HG03469 (cell line): ENCODE measurements around the gene GPR18.
"Not testable (repeated sequence)": the region's sequence is repeated elsewhere in the genome, so short reads cannot be mapped to it uniquely, and the experiment has no call there.

Experiments used
- ATAC-seq: cut with Tn5 transposase; IDR thresholded peaks from one replicate; pipeline ENCODE4 v1.9.1; 2021; ENCODE audit warnings: mild to moderate bottlenecking, moderate library complexity, moderate number of reproducible peaks; ENCODE audit not compliant: unreplicated experiment

GPR18 gene

GRCh38 chr13:99211421-99212035 is 46.7 kb downstream of the GPR18 start:
- ATAC-seq: no peak

- not testable (repeated sequence) for ATAC-seq
Observed at GRCh38 chr13:99210627-99211026, 47.6 kb downstream of the GPR18 start.

GRCh38 chr13:99208845-99209527 is 49.2 kb downstream of the GPR18 start:
- no peak for ATAC-seq

- ATAC-seq: no peak
Observed at GRCh38 chr13:99208185-99208584, 50.0 kb downstream of the GPR18 start.

- ATAC-seq: no peak
Observed at GRCh38 chr13:99207511-99207910, 50.7 kb downstream of the GPR18 start.

- no peak for ATAC-seq
Observed at GRCh38 chr13:99206873-99207272, 51.3 kb downstream of the GPR18 start.

- no peak for ATAC-seq
Observed at GRCh38 chr13:99206226-99206625, 52.0 kb downstream of the GPR18 start.

- no peak for ATAC-seq
Observed at GRCh38 chr13:99205621-99206220, 52.5 kb downstream of the GPR18 start.
